ENCODE measurements around the gene ATXN3L.

The ATXN3L gene

DNA sequence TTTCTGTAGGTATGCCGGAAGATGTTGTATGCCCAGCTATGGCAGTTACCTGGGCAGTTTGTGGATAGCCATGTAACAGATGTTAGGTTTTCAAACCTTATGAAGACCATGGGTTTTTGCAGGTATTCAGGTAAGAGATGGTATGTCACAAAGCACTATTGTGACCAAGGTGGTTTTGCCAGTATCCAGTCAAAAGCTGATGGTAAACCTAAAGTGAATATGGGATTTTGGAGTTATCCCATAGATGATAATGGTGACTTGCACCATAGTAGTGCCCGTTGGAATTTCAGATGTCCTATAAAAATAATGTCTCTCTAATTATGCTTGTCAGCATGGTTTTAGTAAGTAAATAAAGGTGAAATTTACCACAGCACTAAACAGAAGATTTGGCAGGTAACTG lies at the start of gene ATXN3L:
Gene ATXN3L, minus strand, starts transcription at position 101 of the 400 bp plus-strand sequence. CDS start 119 bp downstream, outside the sequence.
- FAIRE-seq, result no peak

DNA sequence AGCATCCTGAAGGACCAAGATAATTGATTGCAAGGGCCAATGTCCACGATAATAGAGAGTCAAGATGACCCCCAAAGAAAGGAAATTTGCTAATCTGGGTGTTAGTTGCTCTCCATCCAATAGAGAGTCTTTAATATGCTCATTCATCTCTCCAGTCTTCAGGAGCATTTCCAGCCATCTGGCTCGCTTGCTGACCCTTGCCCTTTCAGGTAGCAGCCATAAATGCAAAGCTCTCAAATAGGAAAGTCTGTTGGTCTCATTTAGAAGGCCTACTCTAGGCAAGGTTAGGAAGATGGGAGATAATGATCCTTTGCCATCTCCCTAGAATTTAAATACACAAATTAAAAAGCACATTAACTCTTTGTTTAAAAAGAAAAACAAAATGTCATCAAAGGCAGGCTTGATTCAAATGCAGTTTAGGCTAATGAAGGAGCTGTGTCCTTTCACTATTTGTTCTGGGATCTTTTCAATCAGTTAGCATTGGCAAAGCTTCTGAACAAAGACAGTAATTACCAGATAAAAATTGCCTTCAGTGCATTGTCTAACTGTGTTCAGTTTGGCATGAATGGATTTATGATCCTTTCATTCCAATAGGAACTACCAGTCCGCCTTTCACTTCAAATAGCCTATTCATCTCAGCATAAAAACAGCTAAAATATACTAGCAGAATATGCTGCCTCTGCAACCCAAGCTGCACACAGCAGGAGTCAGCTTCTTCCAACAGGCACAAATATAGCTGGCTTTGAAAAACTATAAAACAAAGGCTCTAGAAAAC lies 49.6 kb upstream of the ATXN3L start:
- no peak for FAIRE-seq

GRCh38 chrX:13367950-13368349 lies 48.1 kb upstream of the ATXN3L start:
- no peak for FAIRE-seq

DNA sequence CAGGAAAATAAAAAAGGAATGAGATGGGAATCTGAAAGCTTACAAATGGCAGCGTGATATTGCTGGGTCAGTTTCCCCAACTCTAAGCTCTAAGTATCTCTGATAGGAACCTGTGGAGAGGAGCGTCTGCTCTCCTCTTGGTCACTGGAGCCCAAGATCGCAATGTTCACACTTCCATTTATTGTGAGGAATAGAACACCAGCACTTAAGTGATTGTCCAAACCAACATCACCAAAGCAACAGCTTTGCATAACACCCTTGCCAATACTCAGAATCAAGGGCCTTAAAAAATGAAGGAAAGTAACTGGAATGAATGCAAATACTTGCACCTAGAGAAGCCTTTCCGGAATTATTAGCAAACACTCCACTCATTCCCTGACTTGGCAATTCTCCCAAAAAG lies 46.8 kb upstream of the ATXN3L start:
- no peak for FAIRE-seq

DNA sequence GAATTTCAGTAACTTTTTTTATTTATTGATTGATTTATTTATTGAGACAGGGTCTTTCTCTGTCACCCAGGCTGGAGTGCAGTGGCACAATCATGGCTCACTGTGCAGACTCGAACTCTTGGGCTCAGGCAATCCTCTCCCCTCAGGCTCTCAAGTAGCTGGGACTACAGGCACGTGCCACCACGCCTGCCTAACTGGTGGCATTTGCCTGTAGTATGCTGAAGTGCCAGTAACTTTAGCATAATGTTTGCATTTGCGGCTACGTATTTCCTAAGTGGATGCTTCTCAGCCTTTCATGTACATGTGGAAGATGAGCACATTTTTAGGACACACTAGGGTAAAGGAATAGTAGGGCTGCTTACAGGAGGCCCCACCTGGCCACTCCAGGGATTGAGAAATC lies 45.3 kb upstream of the ATXN3L start:
- no peak for FAIRE-seq

- FAIRE-seq, result no peak
These were observed 44.5 kb upstream of the ATXN3L start for GRCh38 chrX:13364230-13364857.

DNA sequence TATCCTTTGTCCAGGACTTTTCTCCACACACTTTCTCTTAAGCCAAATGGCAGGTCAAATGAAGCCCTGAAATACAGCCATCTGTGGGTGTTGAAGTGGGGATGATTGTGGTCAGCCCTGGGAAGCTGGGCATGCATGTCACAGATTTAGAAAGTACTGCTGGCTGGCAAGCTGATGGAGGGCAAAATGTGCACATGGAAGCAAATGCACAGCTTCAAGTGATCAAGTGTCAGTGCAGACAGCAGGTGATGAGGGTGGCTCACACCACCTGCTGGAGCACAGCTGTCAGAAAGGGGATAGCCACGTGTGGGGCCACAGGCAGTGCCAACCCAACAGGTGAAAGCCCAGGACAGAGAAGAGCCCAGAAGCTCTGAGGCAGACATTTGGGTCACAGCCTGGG lies 40.3 kb upstream of the ATXN3L start:
- no peak for FAIRE-seq

DNA sequence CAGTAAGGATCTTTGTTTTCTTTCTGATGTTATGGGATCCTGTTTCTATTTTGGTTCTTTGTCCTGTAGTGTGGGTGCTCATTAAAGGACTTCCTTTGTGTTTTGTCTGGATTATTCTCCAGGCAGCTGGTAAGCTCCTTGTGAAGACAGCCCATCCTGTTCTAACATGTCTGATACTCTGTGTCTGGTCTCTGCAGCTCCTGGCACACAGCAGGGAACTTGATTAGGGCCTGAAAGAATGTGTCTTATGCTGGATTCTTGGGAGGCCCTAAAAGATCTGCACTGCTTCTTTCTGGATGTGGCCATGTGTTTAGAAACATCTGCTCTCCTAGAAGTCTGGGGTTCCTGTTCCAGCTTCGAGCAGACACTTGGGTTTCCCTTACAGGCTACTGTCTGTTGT lies 38.1 kb upstream of the ATXN3L start:
- no peak for FAIRE-seq

DNA sequence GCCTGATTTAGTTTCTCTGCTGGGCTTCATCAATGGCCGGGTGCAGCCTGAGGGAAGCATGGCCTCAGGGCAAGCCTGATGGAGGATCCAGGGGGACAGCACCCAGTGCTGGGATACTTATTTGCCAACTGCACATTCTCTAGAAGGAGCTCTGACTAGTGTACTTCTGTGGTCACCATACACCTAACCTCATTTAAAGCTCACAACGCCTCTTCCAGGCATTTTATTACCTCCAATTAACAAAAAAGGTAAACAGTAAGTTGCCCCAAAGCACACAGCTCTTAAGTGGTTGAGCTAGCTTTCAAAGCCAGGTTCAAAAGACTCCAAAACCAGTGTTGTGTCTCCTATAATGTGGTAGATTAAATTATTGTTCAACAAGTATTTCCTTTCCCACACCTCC lies 26.8 kb upstream of the ATXN3L start:
- no peak for FAIRE-seq

- no peak for FAIRE-seq
These were observed 25.6 kb upstream of the ATXN3L start for GRCh38 chrX:13345438-13345837.

GRCh38 chrX:13345037-13345436 lies 25.2 kb upstream of the ATXN3L start:
- no peak for FAIRE-seq

DNA sequence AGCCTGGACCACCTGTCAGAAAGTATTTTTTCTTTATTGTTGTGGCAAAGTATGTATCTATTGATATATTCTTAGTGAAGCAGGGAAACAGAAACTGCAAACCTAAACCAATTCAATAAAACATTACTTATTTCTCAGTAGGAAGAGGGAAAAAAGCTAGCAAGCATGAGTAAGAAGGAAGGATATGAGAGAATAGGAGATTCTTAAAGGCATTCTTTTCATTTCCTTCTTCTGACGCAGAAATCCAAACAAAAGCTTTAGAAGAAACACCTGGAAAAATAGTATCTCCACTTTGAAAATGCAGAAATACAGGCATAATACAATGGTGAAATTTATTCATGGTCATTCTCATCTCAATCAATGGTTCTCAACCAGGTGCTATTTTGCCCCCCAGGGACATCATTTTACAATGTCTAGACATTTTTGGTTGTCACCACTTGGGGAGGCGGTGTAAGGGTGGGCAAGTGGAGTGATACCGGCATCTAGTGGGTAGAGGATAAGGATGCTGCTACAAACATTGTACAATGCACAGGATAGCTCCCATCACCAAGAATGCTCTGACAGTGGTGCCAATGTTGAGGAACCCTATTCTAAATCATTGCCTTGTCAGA lies 21.7 kb upstream of the ATXN3L start:
- FAIRE-seq, result no peak

GRCh38 chrX:13340182-13340791 lies 20.4 kb upstream of the ATXN3L start:
- FAIRE-seq, result no peak

GRCh38 chrX:13339607-13340006 lies 19.8 kb upstream of the ATXN3L start:
- FAIRE-seq, result no peak

- FAIRE-seq, result no peak
These were observed 19.2 kb upstream of the ATXN3L start for GRCh38 chrX:13338996-13339515.

- no peak for FAIRE-seq
These were observed 14.6 kb upstream of the ATXN3L start for GRCh38 chrX:13334491-13334890.

- FAIRE-seq, result no peak
These were observed 10.6 kb upstream of the ATXN3L start for GRCh38 chrX:13330446-13330845.

DNA sequence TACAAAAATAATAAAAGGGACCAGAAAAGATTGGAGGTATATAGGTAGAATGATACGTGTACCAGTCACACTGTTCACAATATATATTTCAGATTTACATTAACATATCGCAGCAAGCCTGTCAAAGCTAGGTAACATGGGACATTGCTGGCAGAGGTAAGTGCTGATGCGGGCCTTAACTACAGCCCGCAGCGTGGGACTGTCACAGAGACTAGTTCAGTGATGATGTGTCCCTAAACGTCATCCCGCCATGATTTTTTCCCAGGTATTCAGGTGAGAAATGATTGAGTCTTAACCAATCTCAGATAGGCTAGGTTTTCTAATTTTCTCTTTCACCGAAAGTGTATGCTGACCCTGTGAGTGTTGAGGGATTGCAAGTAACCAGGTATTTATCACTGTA lies 7.8 kb upstream of the ATXN3L start:
- no peak for FAIRE-seq

DNA sequence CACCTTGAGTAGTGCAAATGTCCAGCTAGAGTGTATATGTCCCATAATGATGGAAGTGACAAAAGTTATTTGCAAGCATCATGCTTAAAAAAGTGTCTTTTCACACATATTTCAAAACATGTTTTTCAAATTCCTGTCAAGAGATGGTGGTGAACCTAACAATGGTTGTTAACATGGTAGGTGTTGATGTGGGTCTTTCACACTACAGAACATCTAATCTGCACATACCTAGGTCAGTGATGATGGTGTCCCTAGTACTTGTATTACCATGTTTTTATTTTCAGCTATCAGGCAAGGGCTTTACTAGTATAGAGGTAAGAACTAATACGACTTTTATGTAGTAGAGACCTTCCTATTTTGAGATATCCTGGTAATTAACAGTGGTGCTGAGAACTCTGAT lies 3.4 kb upstream of the ATXN3L start:
- FAIRE-seq, result no peak

DNA sequence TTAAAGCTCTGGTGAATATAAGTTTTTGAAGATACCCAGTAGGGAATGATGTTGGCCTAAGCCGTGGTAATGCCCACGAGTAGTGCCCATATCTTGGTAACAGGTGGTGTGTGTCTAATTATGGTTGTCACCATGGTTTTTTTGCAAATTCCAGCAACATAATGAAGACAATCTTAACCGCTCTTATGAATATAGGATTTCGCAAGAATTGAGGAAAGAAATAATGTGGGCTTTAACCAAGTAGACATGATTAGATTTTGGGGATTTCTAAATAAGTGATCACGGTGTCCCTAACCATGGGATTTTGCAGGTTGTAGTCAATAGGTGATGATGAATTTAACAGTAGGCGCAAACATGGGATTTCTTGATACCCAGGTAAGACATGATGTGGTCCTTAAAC lies 2.5 kb downstream of the ATXN3L start:
- FAIRE-seq, result no peak

DNA sequence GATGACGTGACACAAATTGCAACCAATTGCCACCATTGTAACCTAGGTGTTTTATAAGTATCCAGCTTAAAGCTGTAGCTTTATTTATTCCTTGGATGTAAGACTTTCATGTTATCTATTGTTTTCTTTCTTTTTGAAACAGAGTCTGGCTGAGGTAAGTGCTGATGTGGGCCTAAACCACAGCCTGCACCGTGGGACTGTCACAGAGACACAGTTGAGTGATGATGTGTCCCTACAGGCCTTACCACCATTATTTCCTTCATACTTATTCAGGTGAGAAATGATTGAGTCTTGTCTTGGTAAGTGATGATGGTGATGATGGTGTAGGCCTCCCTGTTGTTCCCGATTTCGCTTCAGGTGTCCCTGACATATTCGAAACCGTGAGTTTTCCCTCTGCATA lies 8.3 kb downstream of the ATXN3L start:
- no peak for FAIRE-seq

DNA sequence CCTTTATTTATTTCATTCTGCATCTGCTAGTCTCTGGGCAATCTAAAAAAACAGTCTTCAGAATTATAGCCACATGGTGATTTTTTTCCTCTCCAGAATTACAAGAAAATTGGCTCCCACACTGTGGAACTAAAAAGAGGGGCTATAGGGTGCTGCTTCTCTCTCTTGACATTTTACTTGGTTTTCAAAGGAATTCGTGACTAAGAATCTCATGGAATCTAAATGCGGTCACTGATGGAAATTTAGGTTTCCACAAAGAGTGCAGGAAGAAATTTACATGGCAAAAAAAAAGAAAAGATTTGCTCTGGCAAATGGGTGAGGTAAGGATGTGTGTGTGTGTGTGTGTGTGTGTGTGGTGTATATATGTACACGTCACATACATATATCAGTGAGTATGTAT lies 10.2 kb downstream of the ATXN3L start:
- no peak for FAIRE-seq

- FAIRE-seq, result peak; percentile 72
These were observed 12.8 kb downstream of the ATXN3L start for GRCh38 chrX:13307041-13307440.

DNA sequence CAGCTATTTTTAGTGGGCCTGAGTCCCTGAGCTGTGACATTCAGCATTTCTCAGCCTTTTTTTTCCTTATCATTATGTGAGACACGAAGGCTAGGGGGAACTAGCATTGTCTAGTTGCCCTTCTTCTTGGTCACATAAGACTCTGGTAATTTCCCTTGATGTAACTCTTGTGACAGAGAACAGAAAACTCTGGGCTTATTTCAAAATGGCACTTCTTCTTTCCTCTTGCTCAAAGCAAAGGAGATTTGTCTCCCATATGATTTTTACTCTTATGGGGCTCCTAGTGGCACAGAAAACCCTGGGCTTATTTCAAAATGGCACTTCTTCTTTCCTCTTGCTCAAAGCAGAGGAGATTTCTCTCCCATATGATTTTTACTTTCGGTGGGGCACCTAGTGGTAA lies 14.7 kb downstream of the ATXN3L start:
- FAIRE-seq, result no peak
